Measurements from ENCODE around the gene KCNJ14.
A peak's percentile ranks its signal among the peaks of the same experiment; 100 is the strongest.

Gene KCNJ14

GRCh38 chr19:48490981-48491792 is 35.8 kb downstream of the KCNJ14 start:
- no peaks in the 10 kb centered on the region for H3K79me2 ChIP-seq (ENCODE audit: insufficient read depth, low read length)
- H2AFZ ChIP-seq (ENCODE audit: low read depth, low read length): no peak overlapping the region; the same call in 1 of the 2 replicates
- no peaks in the 10 kb centered on the region for H3K36me3 ChIP-seq (ENCODE audit: insufficient read depth, low read length)
- peak overlapping the region in 1 of 2 experiments; percentile 23; a peak in 1 of 4 replicates for H3K4me3 ChIP-seq (ENCODE audit: low read depth in 1 of 2, low read length in 2 of 2)
- peaks cover 24% of the 10 kb centered on the region for H3K4me1 ChIP-seq (ENCODE audit: insufficient read depth, low read length)
- no peaks in the 10 kb centered on the region for H3K27me3 ChIP-seq (ENCODE audit: insufficient read depth, low read length, poor library complexity)
- TF ChIP-seq, protein P1, sequence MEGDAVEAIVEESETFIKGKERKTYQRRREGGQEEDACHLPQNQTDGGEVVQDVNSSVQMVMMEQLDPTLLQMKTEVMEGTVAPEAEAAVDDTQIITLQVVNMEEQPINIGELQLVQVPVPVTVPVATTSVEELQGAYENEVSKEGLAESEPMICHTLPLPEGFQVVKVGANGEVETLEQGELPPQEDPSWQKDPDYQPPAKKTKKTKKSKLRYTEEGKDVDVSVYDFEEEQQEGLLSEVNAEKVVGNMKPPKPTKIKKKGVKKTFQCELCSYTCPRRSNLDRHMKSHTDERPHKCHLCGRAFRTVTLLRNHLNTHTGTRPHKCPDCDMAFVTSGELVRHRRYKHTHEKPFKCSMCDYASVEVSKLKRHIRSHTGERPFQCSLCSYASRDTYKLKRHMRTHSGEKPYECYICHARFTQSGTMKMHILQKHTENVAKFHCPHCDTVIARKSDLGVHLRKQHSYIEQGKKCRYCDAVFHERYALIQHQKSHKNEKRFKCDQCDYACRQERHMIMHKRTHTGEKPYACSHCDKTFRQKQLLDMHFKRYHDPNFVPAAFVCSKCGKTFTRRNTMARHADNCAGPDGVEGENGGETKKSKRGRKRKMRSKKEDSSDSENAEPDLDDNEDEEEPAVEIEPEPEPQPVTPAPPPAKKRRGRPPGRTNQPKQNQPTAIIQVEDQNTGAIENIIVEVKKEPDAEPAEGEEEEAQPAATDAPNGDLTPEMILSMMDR (IDR thresholded peaks at IDR 0.05; ENCODE audit: borderline replicate concordance, extremely low read depth, low read length, poor library complexity, severe bottlenecking): no peak
- DNase-seq (peak; percentile 80), ATAC-seq (ENCODE audit: insufficient read depth, low read depth) (peak; percentile 62)
- H4K20me1 ChIP-seq (ENCODE audit: insufficient read depth, low read length): peaks cover 7% of the 10 kb centered on the region
- peak overlapping the region; percentile 57 for H3K4me2 ChIP-seq (ENCODE audit: insufficient read depth, low read length)
- H3K9ac ChIP-seq (ENCODE audit: low read depth, low read length): peak overlapping the region; percentile 7; the same call in 1 of the 2 replicates
- H3K9me3 ChIP-seq (ENCODE audit: insufficient read depth, low read length, severe bottlenecking): no peaks in the 10 kb centered on the region
- no peak overlapping the region for H3K27ac ChIP-seq (ENCODE audit: low read length)

DNA sequence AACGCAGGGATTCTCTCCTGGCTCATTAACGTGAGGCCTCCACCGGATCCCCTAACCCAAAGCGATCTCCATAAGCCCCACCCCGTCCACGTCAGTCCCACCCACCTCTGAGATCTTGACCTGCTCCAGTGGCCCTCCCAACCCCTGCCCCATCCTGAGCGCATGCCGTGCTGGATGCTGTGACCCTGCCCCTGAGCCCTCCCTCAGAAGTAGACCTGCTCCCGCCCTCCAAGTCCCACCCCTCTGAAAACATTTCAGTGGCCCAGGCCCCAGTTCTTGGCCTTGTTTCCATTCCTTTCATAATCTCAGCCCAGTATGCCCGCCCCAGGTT is 36.4 kb downstream of the KCNJ14 start:
- Histone ChIP-seq H3K9me3 (ENCODE audit: insufficient read depth, low read length, severe bottlenecking) (no peaks in the 10 kb centered on the region), H3K79me2 (ENCODE audit: insufficient read depth, low read length) (no peaks in the 10 kb centered on the region), H3K9ac (ENCODE audit: low read depth, low read length) (peak overlapping the region; percentile 7; the same call in 1 of the 2 replicates), H3K36me3 (ENCODE audit: insufficient read depth, low read length) (no peaks in the 10 kb centered on the region), H3K27me3 (ENCODE audit: insufficient read depth, low read length, poor library complexity) (no peaks in the 10 kb centered on the region), H3K27ac (ENCODE audit: low read length) (no peak overlapping the region), H2AFZ (ENCODE audit: low read depth, low read length) (no peak overlapping the region; the same call in 1 of the 2 replicates), H3K4me1 (ENCODE audit: insufficient read depth, low read length) (peaks cover 24% of the 10 kb centered on the region), H4K20me1 (ENCODE audit: insufficient read depth, low read length) (peaks cover 7% of the 10 kb centered on the region), H3K4me2 (ENCODE audit: insufficient read depth, low read length) (peak overlapping the region; percentile 57), H3K4me3 (ENCODE audit: low read depth in 1 of 2, low read length in 2 of 2) (peak overlapping the region in 1 of 2 experiments; percentile 23; a peak in 1 of 4 replicates)
- DNase-seq: no peak
- no peak for TF ChIP-seq EZH2 (IDR thresholded peaks at IDR 0.05; ENCODE audit: borderline replicate concordance, low read depth, low read length, severe bottlenecking)
- TF ChIP-seq, protein P1 (IDR thresholded peaks at IDR 0.05; ENCODE audit: borderline replicate concordance, extremely low read depth, low read length, poor library complexity, severe bottlenecking): no peak
- ATAC-seq (ENCODE audit: insufficient read depth, low read depth): no peak

DNA sequence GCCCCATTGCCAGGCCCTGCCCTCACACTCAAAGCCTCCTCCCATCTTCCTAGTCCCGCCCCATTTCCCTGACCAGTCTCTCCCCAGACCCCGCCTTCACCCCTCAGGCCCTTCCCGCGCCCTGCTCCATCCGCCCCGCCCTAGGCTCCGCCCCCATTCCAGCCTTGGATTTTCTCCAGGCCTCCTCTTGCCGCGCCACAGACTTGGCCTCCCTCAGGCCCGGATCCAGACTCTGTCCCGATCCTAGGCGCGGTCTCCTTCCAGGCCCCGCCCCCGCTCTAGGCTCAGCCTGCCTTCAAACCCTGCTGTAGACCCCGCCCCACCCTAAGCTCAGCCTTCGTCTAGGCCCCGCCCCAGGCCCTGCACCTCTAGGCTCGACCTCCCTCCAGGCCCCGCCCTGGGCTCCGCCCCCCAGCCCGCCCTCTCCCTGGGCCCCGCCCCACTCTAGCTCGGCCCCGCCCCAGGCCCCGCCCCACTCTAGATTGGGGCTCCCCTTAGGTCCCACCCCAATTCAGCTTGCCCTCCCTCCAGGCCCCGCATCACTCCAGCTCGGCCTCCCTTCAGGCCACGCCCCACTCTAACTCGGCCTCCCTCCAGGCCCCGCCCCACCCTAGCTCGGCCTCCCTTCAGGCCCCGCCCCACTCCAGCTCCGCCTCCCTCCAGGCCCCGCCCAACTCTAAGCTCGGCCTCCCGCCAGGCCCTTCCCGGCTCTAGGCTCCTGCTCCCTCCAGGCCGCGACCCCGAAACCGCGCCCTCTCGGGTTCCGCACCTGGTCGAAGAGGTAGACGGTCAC is 37.7 kb downstream of the KCNJ14 start:
- H3K9ac ChIP-seq (ENCODE audit: low read depth, low read length): no peak overlapping the region
- TF ChIP-seq EZH2 (IDR thresholded peaks at IDR 0.05; ENCODE audit: borderline replicate concordance, low read depth, low read length, severe bottlenecking): no peak
- TF ChIP-seq, protein P1 (IDR thresholded peaks at IDR 0.05; ENCODE audit: borderline replicate concordance, extremely low read depth, low read length, poor library complexity, severe bottlenecking): no peak
- peaks cover 24% of the 10 kb centered on the region for H3K4me1 ChIP-seq (ENCODE audit: insufficient read depth, low read length)
- H2AFZ ChIP-seq (ENCODE audit: low read depth, low read length): no peak overlapping the region
- DNase-seq (peak; percentile 58), ATAC-seq (ENCODE audit: insufficient read depth, low read depth) (peak; percentile 37)
- H3K79me2 ChIP-seq (ENCODE audit: insufficient read depth, low read length): no peaks in the 10 kb centered on the region
- H3K27me3 ChIP-seq (ENCODE audit: insufficient read depth, low read length, poor library complexity): no peaks in the 10 kb centered on the region
- no peak overlapping the region for H3K4me3 ChIP-seq (ENCODE audit: low read depth in 1 of 2, low read length in 2 of 2)
- H3K4me2 ChIP-seq (ENCODE audit: insufficient read depth, low read length): no peak overlapping the region
- H3K27ac ChIP-seq (ENCODE audit: low read length): no peak overlapping the region
- no peaks in the 10 kb centered on the region for H3K36me3 ChIP-seq (ENCODE audit: insufficient read depth, low read length)
- H3K9me3 ChIP-seq (ENCODE audit: insufficient read depth, low read length, severe bottlenecking): no peaks in the 10 kb centered on the region
- H4K20me1 ChIP-seq (ENCODE audit: insufficient read depth, low read length): peaks cover 7% of the 10 kb centered on the region
